Measurements from ENCODE around the gene ZGPAT. TPM values are rescaled to one million over a fixed set of nuclear protein-coding genes. Genes with fewer than 3 reads are reported as not detected.

ZGPAT gene
- total RNA-seq, 1 experiment from 2014 or later = 44.3 TPM

GRCh38 chr20:63782521-63782971 is 74.7 kb downstream of the ZGPAT start:
- DNase-seq (ENCODE audit: low read depth) = no peak
- in situ Hi-C loops (cut with HindIII; ENCODE audit: low pct_unique_long_range_greater_than_20kb, low sequenced_read_pairs) = no loop called here

GRCh38 chr20:63783970-63784369 is 76.1 kb downstream of the ZGPAT start:
- no peak for DNase-seq (ENCODE audit: low read depth)
- in situ Hi-C loops (cut with HindIII; ENCODE audit: low pct_unique_long_range_greater_than_20kb, low sequenced_read_pairs) = no loop called here

- DNase-seq (ENCODE audit: low read depth) = no peak
- in situ Hi-C loops (cut with HindIII; ENCODE audit: low pct_unique_long_range_greater_than_20kb, low sequenced_read_pairs) = no loop called here
These were observed 77.9 kb downstream of the ZGPAT start for GRCh38 chr20:63785691-63786131.

Other genes starting within 250 kb of the ZGPAT start
- gene KCNQ2, start 235.4 kb upstream of the ZGPAT start, total RNA-seq (2014; rRNA removed; shearing (Covaris generic); ENCODE audit: low replicate concordance) = 10.0 TPM in 1 of 2 replicates, not detected in the other
- 249 and 281 TPM in 2 replicates for gene EEF1A2, start 209.0 kb upstream of the ZGPAT start, total RNA-seq (2014; rRNA removed; shearing (Covaris generic); ENCODE audit: low replicate concordance)
- 35.9 and 103 TPM in 2 replicates for gene PPDPF, start 187.3 kb upstream of the ZGPAT start, total RNA-seq (2014; rRNA removed; shearing (Covaris generic); ENCODE audit: low replicate concordance)
- gene PTK6, start 170.7 kb upstream of the ZGPAT start, total RNA-seq (2014; rRNA removed; shearing (Covaris generic); ENCODE audit: low replicate concordance) = 3.2 and 4.4 TPM in 2 replicates
- not detected in 2 replicates for gene SRMS, start 160.3 kb upstream of the ZGPAT start, total RNA-seq (2014; rRNA removed; shearing (Covaris generic); ENCODE audit: low replicate concordance)
- gene FNDC11, start 153.9 kb upstream of the ZGPAT start, total RNA-seq (2014; rRNA removed; shearing (Covaris generic); ENCODE audit: low replicate concordance) = 1.1 and 8.2 TPM in 2 replicates
- gene HELZ2, start 133.8 kb upstream of the ZGPAT start, total RNA-seq (2014; rRNA removed; shearing (Covaris generic); ENCODE audit: low replicate concordance) = 26.3 and 30.3 TPM in 2 replicates
- 9.6 and 18.1 TPM in 2 replicates for gene GMEB2, start 80.9 kb upstream of the ZGPAT start, total RNA-seq (2014; rRNA removed; shearing (Covaris generic); ENCODE audit: low replicate concordance)
- 70.6 and 73.0 TPM in 2 replicates for gene STMN3, start 54.6 kb upstream of the ZGPAT start, total RNA-seq (2014; rRNA removed; shearing (Covaris generic); ENCODE audit: low replicate concordance)
- gene RTEL1, start 49.7 kb upstream of the ZGPAT start, total RNA-seq (2014; rRNA removed; shearing (Covaris generic); ENCODE audit: low replicate concordance) = 12.5 and 13.6 TPM in 2 replicates
- gene TNFRSF6B, start 11.4 kb upstream of the ZGPAT start, total RNA-seq (2014; rRNA removed; shearing (Covaris generic); ENCODE audit: low replicate concordance) = 1.5 TPM in 1 of 2 replicates, not detected in the other
- gene ARFRP1, start 63 bp upstream of the ZGPAT start, total RNA-seq (2014; rRNA removed; shearing (Covaris generic); ENCODE audit: low replicate concordance) = 57.0 and 69.7 TPM in 2 replicates
- gene LIME1, start 28.6 kb downstream of the ZGPAT start, total RNA-seq (2014; rRNA removed; shearing (Covaris generic); ENCODE audit: low replicate concordance) = 6.0 and 17.5 TPM in 2 replicates
- 166 and 300 TPM in 2 replicates for gene SLC2A4RG, start 31.7 kb downstream of the ZGPAT start, total RNA-seq (2014; rRNA removed; shearing (Covaris generic); ENCODE audit: low replicate concordance)
- gene ZBTB46, start 123.2 kb downstream of the ZGPAT start, total RNA-seq (2014; rRNA removed; shearing (Covaris generic); ENCODE audit: low replicate concordance) = 9.6 and 10.4 TPM in 2 replicates
- not detected in 2 replicates for gene ABHD16B, start 153.5 kb downstream of the ZGPAT start, total RNA-seq (2014; rRNA removed; shearing (Covaris generic); ENCODE audit: low replicate concordance)
- gene TPD52L2, start 157.2 kb downstream of the ZGPAT start, total RNA-seq (2014; rRNA removed; shearing (Covaris generic); ENCODE audit: low replicate concordance) = 189 TPM in 2 replicates
- gene DNAJC5, start 187.1 kb downstream of the ZGPAT start, total RNA-seq (2014; rRNA removed; shearing (Covaris generic); ENCODE audit: low replicate concordance) = 60.9 and 69.2 TPM in 2 replicates
- 31.0 and 46.9 TPM in 2 replicates for gene UCKL1, start 248.4 kb downstream of the ZGPAT start, total RNA-seq (2014; rRNA removed; shearing (Covaris generic); ENCODE audit: low replicate concordance)